Keratinocyte (primary cell): ENCODE results near the gene KCNJ6. TPM values are rescaled to one million over a fixed set of nuclear protein-coding genes. Genes with fewer than 3 reads are reported as not detected.
A peak's percentile ranks its signal among the peaks of the same experiment; 100 is the strongest.
"Not testable (repeated sequence)": the region's sequence is repeated elsewhere in the genome, so short reads cannot be mapped to it uniquely, and the experiment has no call there.

Source experiments
- DNase-seq: peaks from one replicate; pipeline ENCODE4 v3.0.0-alpha.2; 2011; ENCODE audit warnings: low read depth, missing footprints, low spot score
- FAIRE-seq: peaks from 2 replicates; lab custom pipeline; 2011; peaks lifted over from hg19 to GRCh38; lab: Jason Lieb, UNC
- H2AFZ ChIP-seq: 2 replicates; pipeline ENCODE4 v1.6.0; 2012; ENCODE audit warnings: low read length, control low read depth, inconsistent platforms; ENCODE audit not compliant: control insufficient read depth
- H3K27ac ChIP-seq: 2 replicates; pipeline ENCODE4 v1.5.1; 2011; ENCODE audit warnings: low read length; ENCODE audit not compliant: control insufficient read depth, insufficient read depth
- H3K27me3 ChIP-seq: 3 replicates; pipeline ENCODE4 v1.6.0; 2011; ENCODE audit warnings: low read length; ENCODE audit not compliant: control insufficient read depth, insufficient read depth; ENCODE audit errors: extremely low read depth
- H3K36me3 ChIP-seq, 2 experiments: 2 replicates in 1 of 2; 3 replicates in 1 of 2; pipeline ENCODE4 v1.5.1; 2011; ENCODE audit warnings: low read length in 2 of 2, mild to moderate bottlenecking in 1 of 2; ENCODE audit not compliant: control insufficient read depth in 2 of 2, insufficient read depth in 2 of 2; ENCODE audit errors: extremely low read depth in 1 of 2
- H3K4me1 ChIP-seq: 3 replicates; pipeline ENCODE4 v1.5.1; 2011; ENCODE audit warnings: low read length; ENCODE audit not compliant: control insufficient read depth, insufficient read depth; ENCODE audit errors: extremely low read depth
- H3K4me2 ChIP-seq: 3 replicates; pipeline ENCODE4 v1.6.0; 2011; ENCODE audit warnings: low read depth, low read length; ENCODE audit not compliant: control insufficient read depth, insufficient read depth; ENCODE audit errors: extremely low read depth
- H3K4me3 ChIP-seq, 3 experiments: fragments of 200-600 bp in 1 of 3; sonication (generic) in 1 of 3; 2 replicates in 2 of 3; 3 replicates in 1 of 3; pipeline ENCODE4 v1.5.1; 2011 to 2016; ENCODE audit warnings: low read length in 3 of 3, mild to moderate bottlenecking in 3 of 3, control low read depth in 2 of 3, inconsistent platforms in 1 of 3, low read depth in 1 of 3, mixed read lengths in 1 of 3, mixed run types in 1 of 3, moderate library complexity in 1 of 3; ENCODE audit not compliant: control insufficient read depth in 2 of 3, insufficient read depth in 2 of 3; ENCODE audit errors: extremely low read depth in 1 of 3
- H3K79me2 ChIP-seq: 2 replicates; pipeline ENCODE4 v1.6.0; 2012; ENCODE audit warnings: low read length; ENCODE audit not compliant: control insufficient read depth, insufficient read depth
- H3K9ac ChIP-seq: 3 replicates; pipeline ENCODE4 v1.6.0; 2011; ENCODE audit warnings: low read length; ENCODE audit not compliant: control insufficient read depth, insufficient read depth; ENCODE audit errors: extremely low read depth
- H3K9me1 ChIP-seq: 3 replicates; pipeline ENCODE4 v1.6.0; 2011; ENCODE audit warnings: low read length; ENCODE audit not compliant: control insufficient read depth, insufficient read depth; ENCODE audit errors: extremely low read depth
- H3K9me3 ChIP-seq: 2 replicates; pipeline ENCODE4 v1.5.1; 2012; ENCODE audit warnings: low read depth, low read length; ENCODE audit not compliant: control insufficient read depth
- H4K20me1 ChIP-seq: 3 replicates; pipeline ENCODE4 v1.6.0; 2011; ENCODE audit warnings: low read length; ENCODE audit not compliant: control insufficient read depth, insufficient read depth; ENCODE audit errors: extremely low read depth
- CTCF ChIP-seq, 3 experiments: IDR thresholded peaks in 1 of 3; conservative IDR thresholded peaks in 1 of 3; optimal IDR thresholded peaks in 1 of 3; 2 replicates in 2 of 3; 3 replicates in 1 of 3; pipeline versions ENCODE3 to v1.5.1; 2011; ENCODE audit warnings: low read length in 3 of 3, mild to moderate bottlenecking in 3 of 3, moderate library complexity in 2 of 3, control low read depth in 1 of 3, inconsistent platforms in 1 of 3; ENCODE audit not compliant: insufficient read depth in 2 of 3; ENCODE audit errors: extremely low read depth in 1 of 3
- EZH2 ChIP-seq: IDR thresholded peaks from one replicate; pipeline ENCODE4 v1.6.1; 2012; ENCODE audit warnings: inconsistent platforms, mild to moderate bottlenecking, low read length, moderate library complexity
- dilution Hi-C: fragments of 300-500 bp; cut with MboI; formaldehyde crosslinking; loops from one replicate; pipeline ENCODE4 v1.7.0; 2020; ENCODE audit warnings: low sequenced_read_pairs; ENCODE audit not compliant: extremely low pct_ligation_motif_present
- polyA plus RNA-seq, 5 experiments: library from polyadenylated mRNA; depleted of rRNA in 3 of 5; stranded (reverse) in 3 of 5; stranded (forward) in 1 of 5; unstranded in 1 of 5; fragments of >200 nt; gene quantifications; 1 replicate in 1 of 5; 2 replicates in 3 of 5; 3 replicates in 1 of 5; pipeline versions ENCODE4 v1.2.1 to v1.2.3, GENCODE V29; 2011 to 2012; ENCODE audit warnings: missing spikeins in 2 of 5, low read depth in 1 of 5, low replicate concordance in 1 of 5

Gene KCNJ6
- polyA plus RNA-seq, 1 donor (not counting 4 experiments of a cell fraction or from before 2014, with no cell fraction given): not detected

GRCh38 chr21:37763298-37763697, 153.0 kb downstream of the KCNJ6 start:
- Histone ChIP-seq H3K9ac (no peak overlapping the region), H3K9me1 (no peaks in the 10 kb centered on the region), H4K20me1 (no peaks in the 10 kb centered on the region), H3K9me3 (no peaks in the 10 kb centered on the region), H3K79me2 (no peaks in the 10 kb centered on the region), H3K4me1 (peaks cover 51% of the 10 kb centered on the region), H3K27ac (no peak overlapping the region), H3K4me3 (no peak overlapping the region), H3K36me3 (no peaks in the 10 kb centered on the region), H2AFZ (peak overlapping the region; percentile 0), H3K27me3 (no peaks in the 10 kb centered on the region), H3K4me2 (peak overlapping the region; percentile 44)
- no peak for TF ChIP-seq EZH2
- no peak for TF ChIP-seq CTCF (optimal IDR thresholded peaks at IDR 0.05 in 1 of 3, IDR thresholded peaks at IDR 0.05 in 1 of 3, conservative IDR thresholded peaks at IDR 0.05 in 1 of 3; ENCODE audit: extremely low read depth in 1 of 3, insufficient read depth in 2 of 3, low read length in 3 of 3)
- DNase-seq: no peak
- FAIRE-seq: peak; percentile 55
- dilution Hi-C loops: no loop called here

GRCh38 chr21:37762606-37763005, 153.7 kb downstream of the KCNJ6 start:
- dilution Hi-C loops: no loop called here
- H3K9me3 ChIP-seq: no peaks in the 10 kb centered on the region
- no peaks in the 10 kb centered on the region for H3K79me2 ChIP-seq
- H3K27me3 ChIP-seq: no peaks in the 10 kb centered on the region
- TF ChIP-seq CTCF (optimal IDR thresholded peaks at IDR 0.05 in 1 of 3, IDR thresholded peaks at IDR 0.05 in 1 of 3, conservative IDR thresholded peaks at IDR 0.05 in 1 of 3; ENCODE audit: extremely low read depth in 1 of 3, insufficient read depth in 2 of 3, low read length in 3 of 3) (no peak), EZH2 (no peak)
- peak; percentile 46 for FAIRE-seq
- DNase-seq: no peak
- no peak overlapping the region for H3K27ac ChIP-seq
- H3K9me1 ChIP-seq: no peaks in the 10 kb centered on the region
- no peak overlapping the region for H3K9ac ChIP-seq
- H2AFZ ChIP-seq: no peak overlapping the region
- no peak overlapping the region for H3K4me3 ChIP-seq
- H3K4me2 ChIP-seq: peak overlapping the region; percentile 44
- H3K4me1 ChIP-seq: peaks cover 44% of the 10 kb centered on the region
- H3K36me3 ChIP-seq: no peaks in the 10 kb centered on the region
- no peaks in the 10 kb centered on the region for H4K20me1 ChIP-seq

GRCh38 chr21:37761406-37761805, 154.9 kb downstream of the KCNJ6 start:
- H3K4me2 ChIP-seq, H3K27ac ChIP-seq, H3K9me1 ChIP-seq, DNase-seq, H3K27me3 ChIP-seq, H3K9ac ChIP-seq, H3K36me3 ChIP-seq, H3K79me2 ChIP-seq, H3K9me3 ChIP-seq, H3K4me3 ChIP-seq, H4K20me1 ChIP-seq, H2AFZ ChIP-seq, dilution Hi-C loops: not testable (repeated sequence)
- peaks cover 38% of the 10 kb centered on the region for H3K4me1 ChIP-seq
- peak; percentile 17 for FAIRE-seq
